WTC11 (cell line): ENCODE results near the gene KRT4. TPM values are rescaled to one million over a fixed set of nuclear protein-coding genes. Genes with fewer than 3 reads are reported as not detected.

ENCODE experiments used
- ATAC-seq: fragments of 200-7000 bp; cut with Tn5 transposase; 2 replicates; pipeline ENCODE4 v1.10.0; 2021; ENCODE audit warnings: mild to moderate bottlenecking, moderate library complexity
- CTCF ChIA-PET: fragments of 300-600 bp; sonication (Branson Sonifier 250); formaldehyde crosslinking; loops from one replicate; lab custom pipeline; 2021; ENCODE audit warnings: antibody characterized with exemption; lab: Charles Lee
- POLR2A ChIA-PET: fragments of 350-600 bp; sonication (Branson Sonifier 250); formaldehyde crosslinking; loops from one replicate; lab custom pipeline; 2021; ENCODE audit warnings: antibody characterized with exemption; lab: Charles Lee
- DNase-seq: peaks from one replicate; pipeline ENCODE4 v3.0.0; 2021; ENCODE audit warnings: low spot score
- H3K27ac Mint-ChIP-seq: 2 replicates; pipeline ENCODE4 v1.8.0; 2021; ENCODE audit warnings: mixed read lengths
- H3K27me3 Mint-ChIP-seq: 2 replicates; pipeline ENCODE4 v1.8.0; 2021; ENCODE audit warnings: low read depth, mild to moderate bottlenecking, moderate library complexity, mixed read lengths
- H3K36me3 Mint-ChIP-seq: 2 replicates; pipeline ENCODE4 v1.8.0; 2021; ENCODE audit warnings: mixed read lengths
- H3K4me1 Mint-ChIP-seq: 2 replicates; pipeline ENCODE4 v1.8.0; 2022; ENCODE audit warnings: mixed read lengths
- H3K4me3 Mint-ChIP-seq: 2 replicates; pipeline ENCODE4 v1.8.0; 2021; ENCODE audit warnings: mild to moderate bottlenecking, moderate library complexity, mixed read lengths
- H3K9me3 Mint-ChIP-seq: 2 replicates; pipeline ENCODE4 v1.8.0; 2021; ENCODE audit warnings: mixed read lengths
- CBFB ChIP-seq: sonication (generic); formaldehyde crosslinking; IDR thresholded peaks from 2 replicates; pipeline ENCODE4 v1.8.1; 2022; ENCODE audit warnings: mild to moderate bottlenecking, low read depth, missing genetic modification reagents
- ETV6 ChIP-seq: sonication (generic); formaldehyde crosslinking; IDR thresholded peaks from 2 replicates; pipeline ENCODE4 v1.8.1; 2022; ENCODE audit warnings: mild to moderate bottlenecking, missing genetic modification reagents
- FOXK1 ChIP-seq: sonication (generic); formaldehyde crosslinking; IDR thresholded peaks from 2 replicates; pipeline ENCODE4 v1.8.0; 2022; ENCODE audit warnings: mild to moderate bottlenecking, moderate library complexity, missing genetic modification reagents
- GRHL2 ChIP-seq: fragments of 250-450 bp; sonication (Bioruptor Pico); IDR thresholded peaks from 2 replicates; pipeline ENCODE4 v1.8.0; 2022; ENCODE audit warnings: mild to moderate bottlenecking, moderate library complexity; ENCODE audit not compliant: insufficient replicate concordance, severe bottlenecking
- RELA ChIP-seq: sonication (generic); formaldehyde crosslinking; IDR thresholded peaks from 2 replicates; pipeline ENCODE4 v1.8.1; 2022; ENCODE audit warnings: missing genetic modification reagents, mild to moderate bottlenecking, borderline replicate concordance
- ZBTB21 ChIP-seq: sonication (generic); formaldehyde crosslinking; IDR thresholded peaks from 2 replicates; pipeline ENCODE4 v1.8.1; 2023; ENCODE audit warnings: mild to moderate bottlenecking, missing genetic modification reagents, borderline replicate concordance
- ZNF121 ChIP-seq: sonication (generic); formaldehyde crosslinking; IDR thresholded peaks from 2 replicates; pipeline ENCODE4 v1.8.0; 2023; ENCODE audit warnings: missing genetic modification reagents
- ZNF219 ChIP-seq: sonication (generic); formaldehyde crosslinking; IDR thresholded peaks from 2 replicates; pipeline ENCODE4 v1.8.0; 2023; ENCODE audit warnings: missing genetic modification reagents, mild to moderate bottlenecking, borderline replicate concordance
- ZNF263 ChIP-seq: sonication (generic); formaldehyde crosslinking; IDR thresholded peaks from 2 replicates; pipeline ENCODE4 v1.8.1; 2022; ENCODE audit warnings: low read depth, mild to moderate bottlenecking, moderate library complexity, missing genetic modification reagents
- ZNF423 ChIP-seq: fragments of 250-450 bp; sonication (Bioruptor Pico); IDR thresholded peaks from 2 replicates; pipeline ENCODE4 v2.1.2; 2022; ENCODE audit warnings: mild to moderate bottlenecking, moderate library complexity
- ZNF671 ChIP-seq: fragments of 250-450 bp; sonication (Bioruptor Pico); IDR thresholded peaks from 2 replicates; pipeline ENCODE4 v1.8.0; 2021; ENCODE audit warnings: mild to moderate bottlenecking
- total RNA-seq: library from RNA; stranded (reverse); gene quantifications from 3 replicates; pipeline ENCODE4 v1.2.3, GENCODE V29; 2021
- TF ChIP-seq, protein P1 (sequence below): sonication (generic); formaldehyde crosslinking; IDR thresholded peaks from 2 replicates; pipeline ENCODE4 v1.8.0; 2022; ENCODE audit warnings: missing genetic modification reagents
- TF ChIP-seq, protein P2 (sequence below): fragments of 250-450 bp; sonication (Bioruptor Pico); IDR thresholded peaks from 2 replicates; pipeline ENCODE4 v1.8.0; 2021; ENCODE audit warnings: mild to moderate bottlenecking
- TF ChIP-seq, protein P3 (sequence below): sonication (generic); formaldehyde crosslinking; IDR thresholded peaks from 2 replicates; pipeline ENCODE4 v1.8.1; 2023; ENCODE audit warnings: mild to moderate bottlenecking, missing genetic modification reagents, borderline replicate concordance
- TF ChIP-seq, protein P4 (sequence below): sonication (generic); formaldehyde crosslinking; IDR thresholded peaks from 2 replicates; pipeline ENCODE4 v1.8.0; 2022; ENCODE audit warnings: mild to moderate bottlenecking, missing genetic modification reagents
- TF ChIP-seq, protein P5 (sequence below): sonication (generic); formaldehyde crosslinking; conservative IDR thresholded peaks from 2 replicates; pipeline ENCODE4 v1.8.1; 2023; ENCODE audit warnings: mild to moderate bottlenecking, low read depth, missing genetic modification reagents, moderate library complexity

The KRT4 gene
- total RNA-seq, 1 experiment from 2014 or later, result not detected

DNA sequence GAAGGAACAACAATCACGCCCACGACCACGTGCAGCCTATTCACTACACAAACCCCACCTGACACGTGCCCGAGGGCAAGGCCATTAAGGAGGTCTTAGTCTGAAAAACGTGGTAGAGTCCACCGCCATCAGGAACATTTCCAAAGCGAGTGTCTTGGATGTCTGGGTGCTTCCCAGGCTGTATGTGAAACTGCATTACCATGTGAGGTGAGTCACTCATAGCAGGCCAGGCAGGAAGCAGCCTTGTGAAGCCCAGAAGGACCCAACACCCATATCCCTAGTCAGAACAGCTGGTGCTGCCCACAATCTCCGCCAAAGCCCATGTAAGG is 23.5 kb upstream of the KRT4 start (continued):
- TF ChIP-seq ZBTB21 (no peak), RELA (no peak), ZNF423 (CRISPR knock-in tag) (no peak)
- TF ChIP-seq, protein P1, sequence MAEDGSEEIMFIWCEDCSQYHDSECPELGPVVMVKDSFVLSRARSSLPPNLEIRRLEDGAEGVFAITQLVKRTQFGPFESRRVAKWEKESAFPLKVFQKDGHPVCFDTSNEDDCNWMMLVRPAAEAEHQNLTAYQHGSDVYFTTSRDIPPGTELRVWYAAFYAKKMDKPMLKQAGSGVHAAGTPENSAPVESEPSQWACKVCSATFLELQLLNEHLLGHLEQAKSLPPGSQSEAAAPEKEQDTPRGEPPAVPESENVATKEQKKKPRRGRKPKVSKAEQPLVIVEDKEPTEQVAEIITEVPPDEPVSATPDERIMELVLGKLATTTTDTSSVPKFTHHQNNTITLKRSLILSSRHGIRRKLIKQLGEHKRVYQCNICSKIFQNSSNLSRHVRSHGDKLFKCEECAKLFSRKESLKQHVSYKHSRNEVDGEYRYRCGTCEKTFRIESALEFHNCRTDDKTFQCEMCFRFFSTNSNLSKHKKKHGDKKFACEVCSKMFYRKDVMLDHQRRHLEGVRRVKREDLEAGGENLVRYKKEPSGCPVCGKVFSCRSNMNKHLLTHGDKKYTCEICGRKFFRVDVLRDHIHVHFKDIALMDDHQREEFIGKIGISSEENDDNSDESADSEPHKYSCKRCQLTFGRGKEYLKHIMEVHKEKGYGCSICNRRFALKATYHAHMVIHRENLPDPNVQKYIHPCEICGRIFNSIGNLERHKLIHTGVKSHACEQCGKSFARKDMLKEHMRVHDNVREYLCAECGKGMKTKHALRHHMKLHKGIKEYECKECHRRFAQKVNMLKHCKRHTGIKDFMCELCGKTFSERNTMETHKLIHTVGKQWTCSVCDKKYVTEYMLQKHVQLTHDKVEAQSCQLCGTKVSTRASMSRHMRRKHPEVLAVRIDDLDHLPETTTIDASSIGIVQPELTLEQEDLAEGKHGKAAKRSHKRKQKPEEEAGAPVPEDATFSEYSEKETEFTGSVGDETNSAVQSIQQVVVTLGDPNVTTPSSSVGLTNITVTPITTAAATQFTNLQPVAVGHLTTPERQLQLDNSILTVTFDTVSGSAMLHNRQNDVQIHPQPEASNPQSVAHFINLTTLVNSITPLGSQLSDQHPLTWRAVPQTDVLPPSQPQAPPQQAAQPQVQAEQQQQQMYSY (CRISPR knock-in tag), result no peak

DNA sequence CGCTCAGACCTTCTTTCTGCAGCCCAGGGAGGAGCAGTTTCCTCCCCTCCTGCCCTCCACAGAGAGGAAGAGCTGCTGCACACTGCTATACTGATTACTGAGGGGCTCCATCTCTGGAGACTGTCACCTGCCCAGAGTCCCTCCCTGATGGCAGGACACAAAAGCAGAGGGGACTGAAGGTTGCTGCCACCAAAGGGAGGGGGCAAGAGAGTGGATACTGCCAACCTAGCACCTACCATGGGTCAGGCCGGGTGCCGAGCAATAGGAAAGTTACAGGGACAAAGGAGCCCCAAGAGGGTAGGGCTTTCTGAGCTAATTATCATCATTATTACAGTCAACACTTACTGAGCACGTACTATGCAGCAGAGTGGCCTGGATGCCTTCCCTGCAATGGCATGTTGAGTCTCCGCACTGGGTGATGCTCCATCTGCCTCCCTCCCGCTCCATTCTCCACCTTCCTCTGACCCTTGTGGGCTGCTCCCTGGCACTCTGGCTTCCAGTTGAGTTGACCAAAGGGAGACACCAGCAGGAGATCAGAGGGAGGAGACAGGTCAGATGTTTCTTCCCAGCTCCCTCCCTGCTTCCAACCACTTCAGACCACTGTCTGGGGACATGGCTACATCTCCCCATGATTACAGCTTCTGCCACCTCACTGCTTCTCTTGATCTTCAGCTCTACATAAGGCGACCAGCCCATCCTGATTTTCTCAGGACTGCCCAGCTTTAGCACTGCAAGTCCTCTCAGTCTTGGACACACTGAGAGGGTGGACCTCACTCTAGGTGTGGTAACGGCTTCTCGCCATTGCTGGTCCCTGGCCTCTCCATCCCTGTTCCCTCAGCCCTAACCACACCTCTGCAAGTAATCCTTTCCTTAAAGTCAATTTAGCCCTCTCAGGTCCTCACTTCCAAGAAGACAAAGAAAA is 22.8 kb upstream of the KRT4 start:
- Mint-ChIP-seq H3K4me3 (no peak overlapping the region), H3K9me3 (no peaks in the 10 kb centered on the region), H3K4me1 (no peaks in the 10 kb centered on the region), H3K27me3 (peaks cover 2% of the 10 kb centered on the region; the same call in 1 of the 2 replicates), H3K36me3 (no peaks in the 10 kb centered on the region), H3K27ac (no peak overlapping the region)
- DNase-seq (no peak), ATAC-seq (no peak)
- TF ChIP-seq GRHL2 (CRISPR knock-in tag) (no peak), CBFB (CRISPR knock-in tag) (no peak)
- POLR2A ChIA-PET, result no interaction called here
- CTCF ChIA-PET, result interaction anchor here (1.1 kb wide), 1 partner anchor 29 kb away, joined by 3 read pairs; no protein-coding TSS in a partner anchor

DNA sequence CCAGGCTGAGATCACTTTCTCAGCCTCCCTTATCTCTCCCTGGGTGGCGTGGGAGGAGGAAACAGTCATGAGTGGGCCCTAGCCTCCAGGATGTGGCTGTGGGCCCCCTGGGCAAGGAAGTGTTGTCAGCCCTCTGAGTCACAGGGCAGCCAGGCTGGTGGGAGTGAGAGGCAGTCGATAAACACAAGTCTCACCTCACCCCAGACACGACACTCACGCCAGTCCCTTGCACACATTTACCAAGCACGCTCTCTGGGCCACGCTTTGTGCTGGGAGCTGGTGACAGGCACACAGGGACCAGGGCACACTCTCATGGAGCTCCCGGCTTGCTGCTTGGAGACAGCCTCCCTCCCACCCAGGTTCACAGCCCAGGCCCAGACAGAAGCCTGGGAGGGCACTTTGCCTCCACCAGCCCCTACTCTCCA is 22.1 kb upstream of the KRT4 start:
- no peaks in the 10 kb centered on the region for H3K36me3 Mint-ChIP-seq
- ChIA-PET CTCF (interaction anchor here (1.1 kb wide), 1 partner anchor 30 kb away, joined by 3 read pairs; no protein-coding TSS in a partner anchor), POLR2A (no interaction called here)
- no peaks in the 10 kb centered on the region for H3K4me1 Mint-ChIP-seq
- ATAC-seq, result no peak
- H3K4me3 Mint-ChIP-seq, result no peak overlapping the region
- no peak overlapping the region for H3K27ac Mint-ChIP-seq
- H3K9me3 Mint-ChIP-seq, result no peaks in the 10 kb centered on the region
- DNase-seq, result no peak
- H3K27me3 Mint-ChIP-seq, result peaks cover 2% of the 10 kb centered on the region; the same call in 1 of the 2 replicates
- TF ChIP-seq ZNF671 (CRISPR knock-in tag), result no peak
- no peak for TF ChIP-seq ZNF121 (CRISPR knock-in tag)
- TF ChIP-seq ETV6 (CRISPR knock-in tag), result no peak
- no peak for TF ChIP-seq CBFB (CRISPR knock-in tag)
- TF ChIP-seq, protein P2, sequence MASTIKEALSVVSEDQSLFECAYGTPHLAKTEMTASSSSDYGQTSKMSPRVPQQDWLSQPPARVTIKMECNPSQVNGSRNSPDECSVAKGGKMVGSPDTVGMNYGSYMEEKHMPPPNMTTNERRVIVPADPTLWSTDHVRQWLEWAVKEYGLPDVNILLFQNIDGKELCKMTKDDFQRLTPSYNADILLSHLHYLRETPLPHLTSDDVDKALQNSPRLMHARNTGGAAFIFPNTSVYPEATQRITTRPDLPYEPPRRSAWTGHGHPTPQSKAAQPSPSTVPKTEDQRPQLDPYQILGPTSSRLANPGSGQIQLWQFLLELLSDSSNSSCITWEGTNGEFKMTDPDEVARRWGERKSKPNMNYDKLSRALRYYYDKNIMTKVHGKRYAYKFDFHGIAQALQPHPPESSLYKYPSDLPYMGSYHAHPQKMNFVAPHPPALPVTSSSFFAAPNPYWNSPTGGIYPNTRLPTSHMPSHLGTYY, result no peak
- TF ChIP-seq, protein P3, sequence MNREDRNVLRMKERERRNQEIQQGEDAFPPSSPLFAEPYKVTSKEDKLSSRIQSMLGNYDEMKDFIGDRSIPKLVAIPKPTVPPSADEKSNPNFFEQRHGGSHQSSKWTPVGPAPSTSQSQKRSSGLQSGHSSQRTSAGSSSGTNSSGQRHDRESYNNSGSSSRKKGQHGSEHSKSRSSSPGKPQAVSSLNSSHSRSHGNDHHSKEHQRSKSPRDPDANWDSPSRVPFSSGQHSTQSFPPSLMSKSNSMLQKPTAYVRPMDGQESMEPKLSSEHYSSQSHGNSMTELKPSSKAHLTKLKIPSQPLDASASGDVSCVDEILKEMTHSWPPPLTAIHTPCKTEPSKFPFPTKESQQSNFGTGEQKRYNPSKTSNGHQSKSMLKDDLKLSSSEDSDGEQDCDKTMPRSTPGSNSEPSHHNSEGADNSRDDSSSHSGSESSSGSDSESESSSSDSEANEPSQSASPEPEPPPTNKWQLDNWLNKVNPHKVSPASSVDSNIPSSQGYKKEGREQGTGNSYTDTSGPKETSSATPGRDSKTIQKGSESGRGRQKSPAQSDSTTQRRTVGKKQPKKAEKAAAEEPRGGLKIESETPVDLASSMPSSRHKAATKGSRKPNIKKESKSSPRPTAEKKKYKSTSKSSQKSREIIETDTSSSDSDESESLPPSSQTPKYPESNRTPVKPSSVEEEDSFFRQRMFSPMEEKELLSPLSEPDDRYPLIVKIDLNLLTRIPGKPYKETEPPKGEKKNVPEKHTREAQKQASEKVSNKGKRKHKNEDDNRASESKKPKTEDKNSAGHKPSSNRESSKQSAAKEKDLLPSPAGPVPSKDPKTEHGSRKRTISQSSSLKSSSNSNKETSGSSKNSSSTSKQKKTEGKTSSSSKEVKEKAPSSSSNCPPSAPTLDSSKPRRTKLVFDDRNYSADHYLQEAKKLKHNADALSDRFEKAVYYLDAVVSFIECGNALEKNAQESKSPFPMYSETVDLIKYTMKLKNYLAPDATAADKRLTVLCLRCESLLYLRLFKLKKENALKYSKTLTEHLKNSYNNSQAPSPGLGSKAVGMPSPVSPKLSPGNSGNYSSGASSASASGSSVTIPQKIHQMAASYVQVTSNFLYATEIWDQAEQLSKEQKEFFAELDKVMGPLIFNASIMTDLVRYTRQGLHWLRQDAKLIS (CRISPR knock-in tag), result no peak
- no peak for TF ChIP-seq ZBTB21
- TF ChIP-seq ZNF263 (CRISPR knock-in tag), result no peak
- TF ChIP-seq ZNF219 (CRISPR knock-in tag), result no peak
- TF ChIP-seq, protein P4, sequence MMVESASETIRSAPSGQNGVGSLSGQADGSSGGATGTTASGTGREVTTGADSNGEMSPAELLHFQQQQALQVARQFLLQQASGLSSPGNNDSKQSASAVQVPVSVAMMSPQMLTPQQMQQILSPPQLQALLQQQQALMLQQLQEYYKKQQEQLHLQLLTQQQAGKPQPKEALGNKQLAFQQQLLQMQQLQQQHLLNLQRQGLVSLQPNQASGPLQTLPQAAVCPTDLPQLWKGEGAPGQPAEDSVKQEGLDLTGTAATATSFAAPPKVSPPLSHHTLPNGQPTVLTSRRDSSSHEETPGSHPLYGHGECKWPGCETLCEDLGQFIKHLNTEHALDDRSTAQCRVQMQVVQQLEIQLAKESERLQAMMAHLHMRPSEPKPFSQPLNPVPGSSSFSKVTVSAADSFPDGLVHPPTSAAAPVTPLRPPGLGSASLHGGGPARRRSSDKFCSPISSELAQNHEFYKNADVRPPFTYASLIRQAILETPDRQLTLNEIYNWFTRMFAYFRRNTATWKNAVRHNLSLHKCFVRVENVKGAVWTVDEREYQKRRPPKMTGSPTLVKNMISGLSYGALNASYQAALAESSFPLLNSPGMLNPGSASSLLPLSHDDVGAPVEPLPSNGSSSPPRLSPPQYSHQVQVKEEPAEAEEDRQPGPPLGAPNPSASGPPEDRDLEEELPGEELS, result no peak
- no peak for TF ChIP-seq FOXK1
- TF ChIP-seq, protein P5, sequence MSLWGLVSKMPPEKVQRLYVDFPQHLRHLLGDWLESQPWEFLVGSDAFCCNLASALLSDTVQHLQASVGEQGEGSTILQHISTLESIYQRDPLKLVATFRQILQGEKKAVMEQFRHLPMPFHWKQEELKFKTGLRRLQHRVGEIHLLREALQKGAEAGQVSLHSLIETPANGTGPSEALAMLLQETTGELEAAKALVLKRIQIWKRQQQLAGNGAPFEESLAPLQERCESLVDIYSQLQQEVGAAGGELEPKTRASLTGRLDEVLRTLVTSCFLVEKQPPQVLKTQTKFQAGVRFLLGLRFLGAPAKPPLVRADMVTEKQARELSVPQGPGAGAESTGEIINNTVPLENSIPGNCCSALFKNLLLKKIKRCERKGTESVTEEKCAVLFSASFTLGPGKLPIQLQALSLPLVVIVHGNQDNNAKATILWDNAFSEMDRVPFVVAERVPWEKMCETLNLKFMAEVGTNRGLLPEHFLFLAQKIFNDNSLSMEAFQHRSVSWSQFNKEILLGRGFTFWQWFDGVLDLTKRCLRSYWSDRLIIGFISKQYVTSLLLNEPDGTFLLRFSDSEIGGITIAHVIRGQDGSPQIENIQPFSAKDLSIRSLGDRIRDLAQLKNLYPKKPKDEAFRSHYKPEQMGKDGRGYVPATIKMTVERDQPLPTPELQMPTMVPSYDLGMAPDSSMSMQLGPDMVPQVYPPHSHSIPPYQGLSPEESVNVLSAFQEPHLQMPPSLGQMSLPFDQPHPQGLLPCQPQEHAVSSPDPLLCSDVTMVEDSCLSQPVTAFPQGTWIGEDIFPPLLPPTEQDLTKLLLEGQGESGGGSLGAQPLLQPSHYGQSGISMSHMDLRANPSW (CRISPR knock-in tag), result no peak
